ENCODE data around the gene AHCYL2. TPM values are rescaled to one million over a fixed set of nuclear protein-coding genes. Genes with fewer than 3 reads are reported as not detected.

The AHCYL2 gene
- total and polyA plus RNA-seq, 2 donors (not counting 3 experiments of a cell fraction or from before 2014, with no cell fraction given), result 10.8 to 13.5 TPM

- Histone ChIP-seq H3K9me1 (replicated peaks; ENCODE audit: control insufficient read depth, extremely low read depth, insufficient read depth, low read length) (no peaks in the 10 kb centered on the region), H3K4me2 (ENCODE audit: insufficient read depth, low read length) (no peak overlapping the region), H2AFZ (ENCODE audit: low read depth, low read length) (no peak overlapping the region), H3K9me3 (replicated peaks; ENCODE audit: control insufficient read depth, insufficient read depth, low read length) (no peaks in the 10 kb centered on the region), H4K20me1 (replicated peaks; ENCODE audit: control insufficient read depth, extremely low read depth, insufficient read depth, low read length) (no peaks in the 10 kb centered on the region), H3K27ac (ENCODE audit: insufficient read depth, low read depth, low read length) (no peak overlapping the region), H3K79me2 (ENCODE audit: control insufficient read depth, insufficient read depth, low read length) (no peaks in the 10 kb centered on the region), H3K4me3 (replicated peaks in 1 of 3; ENCODE audit: insufficient read depth in 1 of 3, low read depth in 1 of 3, low read length in 3 of 3) (no peak overlapping the region), H3K27me3 (ENCODE audit: control insufficient read depth in 2 of 2, insufficient read depth in 2 of 2, low read length in 2 of 2) (no peaks in the 10 kb centered on the region), H3K9ac (replicated peaks; ENCODE audit: extremely low read depth, insufficient read depth, low read length) (no peak overlapping the region), H3K4me1 (ENCODE audit: control insufficient read depth, extremely low read depth, insufficient read depth, low read length) (no peaks in the 10 kb centered on the region), H3K36me3 (ENCODE audit: control insufficient read depth in 2 of 2, extremely low read depth in 1 of 2, insufficient read depth in 2 of 2, low read length in 2 of 2) (no peaks in the 10 kb centered on the region)
- FAIRE-seq (no peak), DNase-seq (ENCODE audit: low read depth, low spot score) (no peak)
- BruUV-seq (replicated peaks), result no TSS peak
- TF ChIP-seq MAX (IDR thresholded peaks at IDR 0.05; ENCODE audit: insufficient read depth, insufficient read length), result no peak
- TF ChIP-seq EZH2 (IDR thresholded peaks at IDR 0.05; ENCODE audit: borderline replicate concordance, low read depth, low read length, severe bottlenecking), result no peak
- no peak for TF ChIP-seq POLR2AphosphoS5 (IDR thresholded peaks at IDR 0.05; ENCODE audit: insufficient read depth, low read depth, low read length)
- no peak for TF ChIP-seq MYC (IDR thresholded peaks at IDR 0.05; ENCODE audit: low read depth, low read length)
- no peak for TF ChIP-seq CTCF (IDR thresholded peaks at IDR 0.05; ENCODE audit: extremely low read depth in 1 of 2, insufficient read depth in 1 of 2, low read depth in 1 of 2, low read length in 2 of 2)
- TF ChIP-seq FOS (IDR thresholded peaks at IDR 0.05; ENCODE audit: borderline replicate concordance, insufficient read depth, low read length), result no peak
- TF ChIP-seq POLR2A (IDR thresholded peaks at IDR 0.05; ENCODE audit: low read depth, low read length), result no peak
- CTCF ChIA-PET, result no interaction called here
- POLR2A ChIA-PET, result no interaction called here
- intact Hi-C loops (cut with micrococcal nuclease), result no loop called here
- dilution Hi-C loops (cut with MboI; ENCODE audit: extremely low pct_ligation_motif_present, low sequenced_read_pairs), result no loop called here
Observed at GRCh38 chr7:129383542-129384132, 158.8 kb downstream of the AHCYL2 start.
